ENCODE data around the gene MYO18B.

DNA sequence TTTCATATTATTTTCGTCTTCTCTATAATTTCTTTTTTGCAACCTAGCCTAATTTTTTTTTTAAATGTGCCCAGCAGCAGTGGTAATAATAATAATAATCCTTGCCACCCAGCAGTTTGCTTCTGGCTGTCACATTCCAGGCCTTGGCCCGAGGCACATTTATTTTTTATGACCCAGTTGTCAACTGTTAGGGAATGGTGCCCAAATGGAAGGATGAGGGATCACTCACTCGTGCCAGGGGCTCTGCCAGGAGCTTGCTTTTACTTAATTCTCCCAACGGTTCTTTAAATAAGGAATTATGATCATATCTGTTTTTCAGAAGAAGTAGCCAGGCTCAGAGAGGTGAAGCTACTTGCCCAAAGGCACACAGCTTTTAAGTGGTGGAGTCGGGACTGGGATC lies 49.6 kb downstream of the MYO18B start:
- TF ChIP-seq, protein P1, sequence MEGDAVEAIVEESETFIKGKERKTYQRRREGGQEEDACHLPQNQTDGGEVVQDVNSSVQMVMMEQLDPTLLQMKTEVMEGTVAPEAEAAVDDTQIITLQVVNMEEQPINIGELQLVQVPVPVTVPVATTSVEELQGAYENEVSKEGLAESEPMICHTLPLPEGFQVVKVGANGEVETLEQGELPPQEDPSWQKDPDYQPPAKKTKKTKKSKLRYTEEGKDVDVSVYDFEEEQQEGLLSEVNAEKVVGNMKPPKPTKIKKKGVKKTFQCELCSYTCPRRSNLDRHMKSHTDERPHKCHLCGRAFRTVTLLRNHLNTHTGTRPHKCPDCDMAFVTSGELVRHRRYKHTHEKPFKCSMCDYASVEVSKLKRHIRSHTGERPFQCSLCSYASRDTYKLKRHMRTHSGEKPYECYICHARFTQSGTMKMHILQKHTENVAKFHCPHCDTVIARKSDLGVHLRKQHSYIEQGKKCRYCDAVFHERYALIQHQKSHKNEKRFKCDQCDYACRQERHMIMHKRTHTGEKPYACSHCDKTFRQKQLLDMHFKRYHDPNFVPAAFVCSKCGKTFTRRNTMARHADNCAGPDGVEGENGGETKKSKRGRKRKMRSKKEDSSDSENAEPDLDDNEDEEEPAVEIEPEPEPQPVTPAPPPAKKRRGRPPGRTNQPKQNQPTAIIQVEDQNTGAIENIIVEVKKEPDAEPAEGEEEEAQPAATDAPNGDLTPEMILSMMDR (optimal IDR thresholded peaks at IDR 0.05 in 1 of 3, IDR thresholded peaks at IDR 0.05 in 1 of 3, conservative IDR thresholded peaks at IDR 0.05 in 1 of 3; ENCODE audit: extremely low read depth in 1 of 3, insufficient read depth in 2 of 3, low read length in 3 of 3): no peak
- no peak for TF ChIP-seq EZH2 (IDR thresholded peaks at IDR 0.05; ENCODE audit: low read length)

Measured in keratinocyte (primary cell).